ENCODE data around the gene SGF29. TPM values are rescaled to one million over a fixed set of nuclear protein-coding genes. Genes with fewer than 3 reads are reported as not detected.
"Not testable (repeated sequence)": the region's sequence is repeated elsewhere in the genome, so short reads cannot be mapped to it uniquely, and the experiment has no call there.

The SGF29 gene
- total and polyA plus RNA-seq, 4 experiments from 2014 or later, result 53.8 to 86.9 (median 68.8) TPM

- intact Hi-C loops (cut with micrococcal nuclease); DNase-seq; H3K4me3 Mint-ChIP-seq; H3K9me3 ChIP-seq (ENCODE audit: control insufficient read depth in 1 of 2, low read length in 2 of 2); H3K27me3 ChIP-seq (ENCODE audit: insufficient read depth, low read length); H3K27me3 Mint-ChIP-seq; H3K36me3 Mint-ChIP-seq; POLR2A ChIA-PET (ENCODE audit: partially characterized antibody); H3K27ac Mint-ChIP-seq; H3K4me1 ChIP-seq (ENCODE audit: insufficient read depth, low read length); H3K27ac ChIP-seq (ENCODE audit: low read depth, low read length); H3K4me3 ChIP-seq (ENCODE audit: low read length in 2 of 2); H3K9me3 Mint-ChIP-seq; CTCF ChIA-PET (ENCODE audit: partially characterized antibody); H3K4me1 Mint-ChIP-seq; H3K36me3 ChIP-seq (ENCODE audit: insufficient read depth, low read length): not testable (repeated sequence)
These were observed 84.6 kb downstream of the SGF29 start for GRCh38 chr16:28638359-28638758.

DNA sequence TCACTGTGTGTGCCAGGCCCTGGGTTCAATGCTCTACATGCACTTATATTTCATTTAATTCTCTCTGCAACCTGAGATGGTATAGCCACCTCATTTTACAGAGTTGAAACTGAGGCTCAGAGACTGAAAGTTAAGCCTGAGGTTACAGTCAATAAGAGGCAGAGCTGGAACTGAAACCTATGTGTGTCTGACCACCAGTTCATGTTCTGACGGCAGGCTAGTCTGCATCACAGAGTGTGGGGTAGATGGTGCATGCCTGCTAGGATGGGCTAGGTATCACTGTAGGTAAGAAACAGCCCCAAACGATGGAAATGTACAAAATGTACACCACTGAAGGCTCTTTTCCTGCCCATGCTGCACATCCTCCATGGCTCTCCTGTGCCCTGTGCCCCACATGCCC lies 86.2 kb downstream of the SGF29 start:
- H3K36me3 Mint-ChIP-seq; H3K27ac ChIP-seq (ENCODE audit: low read depth, low read length); H3K4me3 ChIP-seq (ENCODE audit: low read length in 2 of 2); H3K36me3 ChIP-seq (ENCODE audit: insufficient read depth, low read length); H3K27me3 Mint-ChIP-seq; H3K9me3 ChIP-seq (ENCODE audit: control insufficient read depth in 1 of 2, low read length in 2 of 2); H3K4me1 Mint-ChIP-seq; H3K4me3 Mint-ChIP-seq; H3K27ac Mint-ChIP-seq; H3K27me3 ChIP-seq (ENCODE audit: insufficient read depth, low read length); H3K9me3 Mint-ChIP-seq; intact Hi-C loops (cut with micrococcal nuclease); POLR2A ChIA-PET (ENCODE audit: partially characterized antibody); CTCF ChIA-PET (ENCODE audit: partially characterized antibody); H3K4me1 ChIP-seq (ENCODE audit: insufficient read depth, low read length); DNase-seq: not testable (repeated sequence)

Other genes starting within 250 kb of the SGF29 start
- 1 to 10 TPM; 4.5 to 4.7 TPM for gene NPIPB6, start 190.4 kb upstream of the SGF29 start, total RNA-seq
- gene NPIPB6, start 190.4 kb upstream of the SGF29 start, polyA plus RNA-seq, result under 1 TPM in 1 of 2 donors, not detected in 1; 0.30 TPM
- gene EIF3CL, start 150.1 kb upstream of the SGF29 start, total RNA-seq, result 10 to 100 TPM; 31.4 to 39.2 TPM
- gene EIF3CL, start 150.1 kb upstream of the SGF29 start, polyA plus RNA-seq, result 10 to 100 TPM in 1 of 2 donors, 1 to 10 TPM in 1; 9.3 to 33.1 TPM
- 1 to 10 TPM in 1 of 2 experiments, under 1 TPM in 1; 0.72 to 1.1 TPM for gene NPIPB7, start 81.6 kb upstream of the SGF29 start, total RNA-seq
- gene NPIPB7, start 81.6 kb upstream of the SGF29 start, polyA plus RNA-seq, result not detected
- gene CLN3, start 61.8 kb upstream of the SGF29 start, total RNA-seq, result 10 to 100 TPM; 62.1 to 63.6 TPM
- gene CLN3, start 61.8 kb upstream of the SGF29 start, polyA plus RNA-seq, result 10 to 100 TPM; 16.8 to 33.7 TPM
- 1 to 10 TPM; 9.1 to 9.9 TPM for gene APOBR, start 59.3 kb upstream of the SGF29 start, total RNA-seq
- gene APOBR, start 59.3 kb upstream of the SGF29 start, polyA plus RNA-seq, result 1 to 10 TPM in 1 of 2 donors, under 1 TPM in 1; 0.12 to 3.5 TPM
- gene IL27, start 47.1 kb upstream of the SGF29 start, total RNA-seq, result not detected
- gene IL27, start 47.1 kb upstream of the SGF29 start, polyA plus RNA-seq, result not detected
- not detected for gene NUPR1, start 14.9 kb upstream of the SGF29 start, total RNA-seq
- not detected for gene NUPR1, start 14.9 kb upstream of the SGF29 start, polyA plus RNA-seq
- gene SULT1A2, start 43.1 kb downstream of the SGF29 start, total RNA-seq, result under 1 TPM; 0.25 to 0.49 TPM
- under 1 TPM; 0.18 TPM for gene SULT1A2, start 43.1 kb downstream of the SGF29 start, polyA plus RNA-seq
- gene SULT1A1, start 56.1 kb downstream of the SGF29 start, total RNA-seq, result 10 to 100 TPM; 12.4 to 13.2 TPM
- gene SULT1A1, start 56.1 kb downstream of the SGF29 start, polyA plus RNA-seq, result 1 to 10 TPM; 4.7 to 6.3 TPM
- not detected for gene NPIPB8, start 84.1 kb downstream of the SGF29 start, total RNA-seq
- gene NPIPB8, start 84.1 kb downstream of the SGF29 start, polyA plus RNA-seq, result not detected
- gene EIF3C, start 157.5 kb downstream of the SGF29 start, total RNA-seq, result 100 to 1,000 TPM; 323 to 355 TPM
- 100 to 1,000 TPM; 180 to 257 TPM for gene EIF3C, start 157.5 kb downstream of the SGF29 start, polyA plus RNA-seq
- gene NPIPB9, start 197.9 kb downstream of the SGF29 start, total RNA-seq, result 1 to 10 TPM; 2.9 to 3.0 TPM
- not detected for gene NPIPB9, start 197.9 kb downstream of the SGF29 start, polyA plus RNA-seq